Thymus (tissue), 11 donors: ENCODE results near the gene LDLRAD3. TPM values are rescaled to one million over a fixed set of nuclear protein-coding genes. Genes with fewer than 3 reads are reported as not detected.

ENCODE experiments used
- DNase-seq, 9 donors: peaks; one replicate each; pipeline ENCODE4 v3.0.0-alpha.2; 2013; ENCODE audit warnings: low spot score in 9 of 9, low read depth in 6 of 9, missing footprints in 1 of 9
- H3K27ac ChIP-seq, 2 donors: one replicate each; pipeline ENCODE4 v1.5.1; 2013; ENCODE audit warnings: control low read depth in 1 of 2, low read depth in 1 of 2, low read length in 1 of 2, mild to moderate bottlenecking in 1 of 2, moderate library complexity in 1 of 2
- H3K27me3 ChIP-seq, 2 donors: one replicate each; pipeline ENCODE4 v1.5.1; 2013; ENCODE audit warnings: low read length in 1 of 2; ENCODE audit not compliant: control insufficient read depth in 2 of 2, insufficient read depth in 1 of 2
- H3K36me3 ChIP-seq, 2 donors: one replicate each; pipeline ENCODE4 v1.5.1; 2013; ENCODE audit warnings: low read length in 1 of 2, mild to moderate bottlenecking in 1 of 2, moderate library complexity in 1 of 2; ENCODE audit not compliant: control insufficient read depth in 2 of 2, insufficient read depth in 2 of 2
- H3K4me1 ChIP-seq, 2 donors: one replicate each; pipeline ENCODE4 v1.5.1; 2013; ENCODE audit warnings: low read length in 2 of 2; ENCODE audit not compliant: control insufficient read depth in 2 of 2, insufficient read depth in 2 of 2
- H3K4me3 ChIP-seq, 2 donors: one replicate each; pipeline ENCODE4 v1.5.1; 2013; ENCODE audit warnings: low read length in 2 of 2, control low read depth in 1 of 2, mild to moderate bottlenecking in 1 of 2
- H3K9me3 ChIP-seq, 2 donors: one replicate each; pipeline ENCODE4 v1.5.1; 2013; ENCODE audit warnings: low read length in 1 of 2, mild to moderate bottlenecking in 1 of 2; ENCODE audit not compliant: control insufficient read depth in 2 of 2, insufficient read depth in 1 of 2
- WGBS: extraction: QIAGEN DNeasy Blood & Tissue Kit; methylation state at CpG from one replicate; pipeline ENCODE4 v1.1.7; 2013; 5-methylcytosine and 5-hydroxymethylcytosine counted together
- polyA plus RNA-seq: library from polyadenylated mRNA; stranded (reverse); fragments of 200-250 nt; gene quantifications from one replicate; pipeline ENCODE4 v1.2.3, GENCODE V29; 2013
- total RNA-seq: library from RNA; stranded (reverse); fragments of 120-200 nt; gene quantifications from one replicate; pipeline ENCODE4 v1.2.4, GENCODE V29; 2013
- donor health status: healthy.

LDLRAD3 gene
- total and polyA plus RNA-seq, 2 donors = 2.1 to 6.9 TPM

- WGBS = 96% methylated on average over 2 of the region's 2 CpGs
- H3K27me3 ChIP-seq = peaks cover 23 to 40% of the 10 kb centered on the region in 2 donors
- no peaks in the 10 kb centered on the region for H3K36me3 ChIP-seq
- H3K4me3 ChIP-seq = no peak overlapping the region
- peaks cover 0 to 6% of the 10 kb centered on the region in 2 donors for H3K4me1 ChIP-seq
- H3K27ac ChIP-seq = no peak overlapping the region
- no peak for DNase-seq
- no peaks in the 10 kb centered on the region for H3K9me3 ChIP-seq
Measured at GRCh38 chr11:35945137-35945518, 1.3 kb downstream of the LDLRAD3 start.

- Histone ChIP-seq H3K36me3 (no peaks in the 10 kb centered on the region), H3K27ac (no peak overlapping the region), H3K4me3 (no peak overlapping the region), H3K27me3 (peaks cover 23 to 37% of the 10 kb centered on the region in 2 donors), H3K9me3 (no peaks in the 10 kb centered on the region), H3K4me1 (peaks cover 0 to 6% of the 10 kb centered on the region in 2 donors)
- 89% methylated on average over 3 of the region's 3 CpGs for WGBS
- no peak for DNase-seq
Measured at GRCh38 chr11:35946766-35947165, 2.9 kb downstream of the LDLRAD3 start.

- Histone ChIP-seq H3K27me3 (peaks cover 23 to 30% of the 10 kb centered on the region in 2 donors), H3K4me1 (peaks cover 0 to 6% of the 10 kb centered on the region in 2 donors), H3K27ac (no peak overlapping the region), H3K9me3 (no peaks in the 10 kb centered on the region), H3K36me3 (no peaks in the 10 kb centered on the region), H3K4me3 (no peak overlapping the region)
- no peak for DNase-seq
- 98% methylated on average over 4 of the region's 4 CpGs for WGBS
Measured at GRCh38 chr11:35947437-35947836, 3.6 kb downstream of the LDLRAD3 start.

- Histone ChIP-seq H3K27me3 (peaks cover 8 to 16% of the 10 kb centered on the region in 2 donors), H3K36me3 (no peaks in the 10 kb centered on the region), H3K4me1 (peaks cover 0 to 6% of the 10 kb centered on the region in 2 donors), H3K27ac (no peak overlapping the region), H3K4me3 (no peak overlapping the region), H3K9me3 (no peaks in the 10 kb centered on the region)
- WGBS = 90% methylated on average over 3 of the region's 3 CpGs
- no peak for DNase-seq
Measured at GRCh38 chr11:35949242-35949641, 5.4 kb downstream of the LDLRAD3 start.

- Histone ChIP-seq H3K4me1 (no peaks in the 10 kb centered on the region), H3K27me3 (peaks cover 0 to 8% of the 10 kb centered on the region in 2 donors), H3K36me3 (no peaks in the 10 kb centered on the region), H3K9me3 (no peaks in the 10 kb centered on the region), H3K4me3 (no peak overlapping the region), H3K27ac (no peak overlapping the region)
- 95% methylated on average over 5 of the region's 5 CpGs for WGBS
- DNase-seq = no peak
Measured at GRCh38 chr11:35950082-35950481, 6.2 kb downstream of the LDLRAD3 start.

- no peak for DNase-seq
- Histone ChIP-seq H3K4me1 (no peaks in the 10 kb centered on the region), H3K4me3 (no peak overlapping the region), H3K36me3 (no peaks in the 10 kb centered on the region), H3K27ac (no peak overlapping the region), H3K9me3 (no peaks in the 10 kb centered on the region), H3K27me3 (no peaks in the 10 kb centered on the region)
- WGBS = 90% methylated on average over 3 of the region's 3 CpGs
Measured at GRCh38 chr11:35951680-35952079, 7.8 kb downstream of the LDLRAD3 start.

- Histone ChIP-seq H3K4me3 (no peak overlapping the region), H3K9me3 (no peaks in the 10 kb centered on the region), H3K27me3 (no peaks in the 10 kb centered on the region), H3K27ac (no peak overlapping the region), H3K36me3 (no peaks in the 10 kb centered on the region), H3K4me1 (no peaks in the 10 kb centered on the region)
- DNase-seq = no peak
- WGBS = 90% methylated on average over 13 of the region's 13 CpGs
Measured at GRCh38 chr11:35953081-35953760, 9.4 kb downstream of the LDLRAD3 start.

- no peaks in the 10 kb centered on the region for H3K4me1 ChIP-seq
- no peaks in the 10 kb centered on the region for H3K27me3 ChIP-seq
- no peaks in the 10 kb centered on the region for H3K9me3 ChIP-seq
- H3K36me3 ChIP-seq = no peaks in the 10 kb centered on the region
- no peak overlapping the region for H3K4me3 ChIP-seq
- no peak overlapping the region for H3K27ac ChIP-seq
- no peak for DNase-seq
- whole genome bisulfite sequencing = 94% methylated on average over 3 of the region's 3 CpGs
Measured at GRCh38 chr11:35954205-35954604, 10.3 kb downstream of the LDLRAD3 start.

- no peaks in the 10 kb centered on the region for H3K27me3 ChIP-seq
- no peaks in the 10 kb centered on the region for H3K36me3 ChIP-seq
- no peaks in the 10 kb centered on the region for H3K4me1 ChIP-seq
- no peak for DNase-seq
- H3K4me3 ChIP-seq = no peak overlapping the region
- H3K27ac ChIP-seq = no peak overlapping the region
- H3K9me3 ChIP-seq = no peaks in the 10 kb centered on the region
Measured at GRCh38 chr11:35955636-35956035, 11.8 kb downstream of the LDLRAD3 start.
